OCI-LY1 (cell line): ENCODE measurements around the gene TEAD3.

ENCODE experiments used
- H2AFZ ChIP-seq: fragments of 200-600 bp; sonication (generic), shearing (Covaris generic); 2 replicates; pipeline ENCODE4 v1.6.0; 2014; ENCODE audit warnings: antibody characterized with exemption, mild to moderate bottlenecking, low read length
- H3F3A ChIP-seq: fragments of 200-600 bp; sonication (generic), shearing (Covaris generic); 2 replicates; pipeline ENCODE4 v1.6.0; 2014; ENCODE audit warnings: mild to moderate bottlenecking, antibody characterized with exemption, low read length, moderate library complexity; ENCODE audit not compliant: insufficient read depth
- H3K27ac ChIP-seq: fragments of 200-600 bp; sonication (generic); 2 replicates; pipeline ENCODE4 v1.5.1; 2014; ENCODE audit warnings: low read length, mixed run types, mild to moderate bottlenecking, low read depth; ENCODE audit not compliant: poor library complexity, severe bottlenecking
- H3K27me3 ChIP-seq: fragments of 200-600 bp; sonication (generic); 2 replicates; pipeline ENCODE4 v1.6.0; 2014; ENCODE audit warnings: antibody characterized with exemption, mild to moderate bottlenecking, low read length, moderate library complexity; ENCODE audit not compliant: insufficient read depth
- H3K36me3 ChIP-seq: fragments of 200-600 bp; sonication (generic); 2 replicates; pipeline ENCODE4 v1.6.1; 2014; ENCODE audit warnings: mild to moderate bottlenecking, antibody characterized with exemption, low read length, moderate library complexity, mixed read lengths; ENCODE audit not compliant: insufficient read depth
- H3K4me1 ChIP-seq: fragments of 200-600 bp; sonication (generic); 2 replicates; pipeline ENCODE4 v1.5.1; 2014; ENCODE audit warnings: mild to moderate bottlenecking, low read length, moderate library complexity; ENCODE audit not compliant: insufficient read depth, severe bottlenecking
- H3K4me2 ChIP-seq: fragments of 200-600 bp; sonication (generic), shearing (Covaris generic); 2 replicates; pipeline ENCODE4 v1.6.1; 2014; ENCODE audit warnings: low read length
- H3K4me3 ChIP-seq: fragments of 200-600 bp; sonication (generic); 2 replicates; pipeline ENCODE4 v1.5.1; 2014; ENCODE audit warnings: low read length, low read depth, mild to moderate bottlenecking, mixed read lengths; ENCODE audit not compliant: poor library complexity, severe bottlenecking
- H3K79me2 ChIP-seq: fragments of 200-600 bp; shearing (Covaris generic); 2 replicates; pipeline ENCODE4 v1.6.1; 2016; ENCODE audit warnings: mixed run types, low read length, mixed read lengths; ENCODE audit not compliant: insufficient read depth
- H3K9ac ChIP-seq: fragments of 200-600 bp; sonication (generic), shearing (Covaris generic); 2 replicates; pipeline ENCODE4 v1.6.1; 2014; ENCODE audit warnings: mild to moderate bottlenecking, low read length, mixed read lengths
- H3K9me2 ChIP-seq: fragments of 200-600 bp; sonication (generic), shearing (Covaris generic); 2 replicates; pipeline ENCODE4 v1.6.1; 2014; ENCODE audit warnings: low read depth, mild to moderate bottlenecking, low read length, mixed read lengths
- H3K9me3 ChIP-seq: fragments of 200-600 bp; shearing (Covaris generic); 2 replicates; pipeline ENCODE4 v1.6.1; 2014; ENCODE audit warnings: low read length, mixed read lengths
- H4K20me1 ChIP-seq: fragments of 200-600 bp; sonication (generic), shearing (Covaris generic); 2 replicates; pipeline ENCODE4 v1.6.0; 2016; ENCODE audit warnings: mild to moderate bottlenecking, low read length; ENCODE audit not compliant: insufficient read depth
- CTCF ChIP-seq: fragments of 200-600 bp; sonication (generic), shearing (Covaris generic); IDR thresholded peaks from 2 replicates; pipeline ENCODE4 v1.5.1; 2017; ENCODE audit warnings: mild to moderate bottlenecking, antibody characterized with exemption, low read length, moderate library complexity, mixed read lengths
- EZH2 ChIP-seq: fragments of 200-600 bp; sonication (generic), shearing (Covaris generic); IDR thresholded peaks from 2 replicates; pipeline ENCODE4 v1.8.0; 2017; ENCODE audit warnings: borderline replicate concordance, mixed run types, mild to moderate bottlenecking, antibody characterized with exemption, low read length, moderate library complexity, mixed read lengths

TEAD3 gene

GRCh38 chr6:35498422-35499067, 1.7 kb upstream of the TEAD3 start:
- no peak for TF ChIP-seq CTCF
- TF ChIP-seq EZH2, result no peak
- Histone ChIP-seq H4K20me1 (no peaks in the 10 kb centered on the region), H3K27me3 (peaks cover 17% of the 10 kb centered on the region), H3K4me1 (peaks cover 10% of the 10 kb centered on the region), H3K79me2 (no peaks in the 10 kb centered on the region), H3K9me2 (no peaks in the 10 kb centered on the region), H3K9me3 (no peaks in the 10 kb centered on the region), H2AFZ (no peak overlapping the region), H3K9ac (no peak overlapping the region), H3K36me3 (no peaks in the 10 kb centered on the region), H3K4me2 (peak overlapping the region; percentile 97; the same call in 1 of the 2 replicates), H3K27ac (no peak overlapping the region), H3F3A (no peaks in the 10 kb centered on the region), H3K4me3 (no peak overlapping the region)

- Histone ChIP-seq H2AFZ (peak overlapping the region; percentile 78), H3K9me3 (no peaks in the 10 kb centered on the region), H3K4me2 (peak overlapping the region; percentile 97), H3K9ac (peak overlapping the region; percentile 75), H3K27ac (no peak overlapping the region), H3K79me2 (no peaks in the 10 kb centered on the region), H3K4me3 (peak overlapping the region; percentile 71), H3K27me3 (peaks cover 17% of the 10 kb centered on the region), H3K36me3 (no peaks in the 10 kb centered on the region), H3F3A (no peaks in the 10 kb centered on the region), H3K4me1 (peaks cover 10% of the 10 kb centered on the region), H3K9me2 (no peaks in the 10 kb centered on the region), H4K20me1 (no peaks in the 10 kb centered on the region)
- no peak for TF ChIP-seq EZH2
- no peak for TF ChIP-seq CTCF
Observed at GRCh38 chr6:35497571-35498421, 917 bp upstream of the TEAD3 start.

- Histone ChIP-seq H2AFZ (no peak overlapping the region), H3K27ac (no peak overlapping the region)
Observed at GRCh38 chr6:35496036-35496840, 641 bp downstream of the TEAD3 start.

More at GRCh38 chr6:35496036-35496840, 641 bp downstream of the TEAD3 start:
- Histone ChIP-seq H3K9me2 (no peaks in the 10 kb centered on the region), H3K9me3 (no peaks in the 10 kb centered on the region), H4K20me1 (no peaks in the 10 kb centered on the region), H3K9ac (0 out of 2 replicates have a peak overlapping the region, but pooled peaks have one; percentile 25), H3K4me3 (peak overlapping the region; percentile 59), H3K36me3 (no peaks in the 10 kb centered on the region), H3F3A (no peaks in the 10 kb centered on the region), H3K27me3 (peaks cover 26% of the 10 kb centered on the region), H3K79me2 (no peaks in the 10 kb centered on the region), H3K4me1 (peaks cover 10% of the 10 kb centered on the region), H3K4me2 (peak overlapping the region; percentile 57)
- TF ChIP-seq EZH2 (no peak), CTCF (no peak)
